Stimulated activated CD8-positive, alpha-beta memory T cell treated with anti-CD3 and anti-CD28 coated beads, Interleukin-12 subunit alpha, Interleukin-12 subunit beta, amount 100 ng/mL, for 24 hours (primary cell): ENCODE measurements around the gene DCPS.
"Not testable (repeated sequence)": the region's sequence is repeated elsewhere in the genome, so short reads cannot be mapped to it uniquely, and the experiment has no call there.

ENCODE experiments used
- DNase-seq: peaks from one replicate; pipeline ENCODE4 v3.0.0-alpha.2; 2020; ENCODE audit errors: extremely low read depth

The DCPS gene

DNA sequence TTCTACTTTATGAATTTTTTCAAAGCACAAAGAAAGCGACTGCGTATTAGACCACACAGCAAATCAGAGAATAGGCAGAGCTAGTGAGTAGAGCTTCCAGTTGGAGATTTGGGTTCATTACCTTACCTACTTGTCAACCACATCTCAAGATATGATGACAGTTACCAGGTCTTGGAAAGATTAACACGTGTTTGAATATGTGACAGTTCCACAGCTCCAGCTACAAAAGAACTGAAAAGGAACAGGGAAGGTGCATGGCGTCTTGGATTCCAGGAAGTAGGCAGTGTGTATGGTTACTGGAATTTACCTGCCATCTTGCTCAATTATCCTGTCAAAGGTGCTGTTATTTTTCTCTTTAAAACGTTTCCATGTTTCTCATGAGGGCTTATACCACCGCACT lies 15.6 kb upstream of the DCPS start:
- DNase-seq, result no peak

DNA sequence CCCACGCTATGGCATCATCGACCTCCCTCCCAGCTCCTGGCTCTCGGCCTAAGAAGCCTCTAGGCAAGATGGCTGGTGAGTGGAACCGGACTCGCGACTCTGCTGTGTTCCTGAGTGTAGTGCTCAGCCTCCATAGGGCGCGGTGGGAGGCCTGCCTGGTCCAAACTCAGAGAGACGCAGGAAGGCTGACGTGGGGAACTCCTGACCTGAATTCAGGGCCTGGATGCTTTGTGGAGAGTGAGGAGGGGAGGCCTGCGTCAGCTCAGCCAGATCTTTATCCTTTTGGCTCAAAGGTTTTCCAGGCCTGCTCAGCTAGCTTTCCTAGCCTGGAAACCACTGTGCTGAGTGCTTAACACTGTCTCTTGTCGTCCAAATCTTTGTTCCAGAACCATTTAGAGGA lies 13.0 kb upstream of the DCPS start:
- no peak for DNase-seq

DNA sequence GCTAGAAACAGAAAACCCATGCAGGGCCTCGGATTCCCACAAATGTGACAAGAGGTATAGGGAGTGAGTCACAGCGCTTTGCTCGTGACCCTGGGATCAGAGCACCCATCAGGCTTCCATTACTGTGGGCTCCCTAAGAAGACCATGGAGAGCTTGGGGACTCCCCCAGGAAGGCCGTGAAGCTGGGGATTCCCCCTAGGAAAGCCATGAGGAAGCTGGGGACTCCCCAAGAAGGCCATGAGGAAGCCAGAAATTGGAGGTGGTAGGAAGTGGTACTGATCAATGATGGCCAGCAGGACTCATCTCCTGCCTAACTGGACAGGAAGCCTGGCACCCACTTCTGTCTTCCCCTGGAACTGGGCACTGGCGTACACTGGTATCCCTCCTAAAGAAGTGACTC lies 10.1 kb upstream of the DCPS start:
- DNase-seq, result no peak

- DNase-seq, result no peak
Observed at GRCh38 chr11:126297004-126297403, 6.9 kb upstream of the DCPS start.

GRCh38 chr11:126304457-126305075 lies 706 bp downstream of the DCPS start:
- no peak for DNase-seq

- DNase-seq, result no peak
Observed at GRCh38 chr11:126305699-126306098, 1.8 kb downstream of the DCPS start.

GRCh38 chr11:126307706-126308105 lies 3.8 kb downstream of the DCPS start:
- no peak for DNase-seq

DNA sequence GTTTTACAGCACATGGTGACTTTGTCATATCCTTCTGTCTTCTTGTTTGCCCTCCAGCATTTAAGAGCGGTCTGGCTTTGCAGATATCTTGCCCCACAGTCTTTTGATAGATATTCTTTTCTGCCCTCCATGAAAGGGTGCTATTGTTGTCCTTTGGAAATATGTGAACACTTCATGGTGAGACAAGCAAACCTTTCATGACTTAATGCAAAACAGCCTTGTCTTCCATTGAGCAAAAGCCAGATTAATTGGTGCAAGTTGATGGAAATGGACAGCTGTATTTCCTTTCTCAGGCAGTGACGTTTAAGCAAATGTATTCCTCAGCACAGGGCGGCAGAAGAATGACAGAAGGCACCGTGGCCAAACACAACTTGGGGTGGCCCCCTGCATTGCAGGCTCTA lies 4.4 kb downstream of the DCPS start:
- no peak for DNase-seq

GRCh38 chr11:126308771-126309170 lies 4.9 kb downstream of the DCPS start:
- DNase-seq, result not testable (repeated sequence)

GRCh38 chr11:126310200-126310991 lies 6.5 kb downstream of the DCPS start:
- no peak for DNase-seq

GRCh38 chr11:126310992-126311310 lies 7.1 kb downstream of the DCPS start:
- no peak for DNase-seq

DNA sequence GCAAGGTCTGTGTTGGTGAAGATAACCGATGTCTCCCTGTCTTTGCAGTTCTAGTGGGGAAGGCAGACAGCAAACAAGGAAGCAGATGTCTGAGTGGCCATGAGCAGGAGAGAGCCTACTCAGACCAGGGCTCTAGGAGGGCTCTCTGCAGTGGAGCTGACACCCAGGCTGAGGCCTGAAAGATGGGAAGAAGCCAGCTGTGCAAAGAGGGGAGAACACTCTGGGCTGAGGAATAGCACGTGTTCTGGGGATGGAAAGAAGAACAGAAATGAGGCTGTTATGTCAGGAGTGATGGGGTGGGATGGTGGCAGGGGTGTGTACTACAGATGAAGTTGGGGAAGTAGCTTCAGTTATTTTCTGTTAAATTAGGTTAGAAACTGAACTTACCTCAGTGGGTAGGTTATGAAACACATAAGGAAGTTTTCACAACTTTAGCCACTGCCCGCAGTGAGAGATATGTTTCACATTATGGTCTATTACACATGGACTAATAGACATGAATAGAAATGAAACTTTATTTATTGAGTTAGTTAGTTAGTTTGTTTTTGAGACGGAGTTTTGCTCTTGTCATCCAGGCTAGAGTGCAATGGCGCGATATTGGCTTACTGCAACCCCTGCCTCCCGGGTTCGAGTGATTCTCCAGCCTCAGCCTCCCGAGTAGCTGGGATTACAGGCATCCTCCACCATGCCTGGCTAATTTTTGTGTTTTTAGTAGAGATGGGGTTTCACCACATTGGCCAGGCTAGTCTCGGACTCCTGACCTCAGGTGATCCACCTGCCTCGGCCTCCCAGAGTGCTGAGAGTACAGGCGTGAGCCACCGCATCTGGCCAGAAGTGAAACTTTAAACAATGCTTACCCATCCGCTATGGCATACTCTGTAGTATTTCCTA lies 7.8 kb downstream of the DCPS start:
- DNase-seq, result no peak

- DNase-seq, result no peak
Observed at GRCh38 chr11:126312961-126313360, 9.1 kb downstream of the DCPS start.

DNA sequence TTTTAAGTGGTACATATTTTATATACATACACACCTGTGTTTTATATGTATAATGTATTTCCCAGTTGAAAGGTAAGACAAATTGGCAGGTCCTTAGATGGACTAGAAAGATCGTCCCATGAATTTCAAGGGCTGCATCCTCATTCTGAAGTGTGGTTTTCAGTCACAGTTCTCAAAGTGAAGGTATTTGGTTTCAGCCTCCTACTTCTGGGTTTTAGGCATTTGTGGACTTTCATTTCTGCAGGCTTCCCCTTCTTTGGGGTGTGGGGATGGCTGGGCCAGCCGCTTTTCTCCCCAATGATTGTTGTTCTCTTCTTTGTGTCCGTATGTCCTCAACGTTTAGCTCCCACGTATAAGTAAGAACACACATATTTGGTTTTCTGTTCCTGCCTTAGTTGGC lies 10.0 kb downstream of the DCPS start:
- DNase-seq, result no peak

DNA sequence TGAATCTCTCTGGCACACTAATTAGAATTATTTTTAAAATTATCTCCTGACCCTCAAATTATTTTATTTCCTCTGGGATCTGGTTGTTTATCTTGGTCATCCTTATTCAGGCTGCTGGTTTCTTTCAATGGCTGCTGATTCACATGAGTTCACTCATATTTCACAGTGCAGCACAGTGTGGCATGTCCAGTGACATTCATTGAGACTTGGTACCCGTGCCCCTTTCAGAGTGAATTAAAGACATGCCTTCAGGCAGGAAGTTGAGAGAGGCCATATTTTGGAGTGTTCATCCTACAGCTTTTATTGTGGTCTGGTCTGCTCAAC lies 13.5 kb downstream of the DCPS start:
- no peak for DNase-seq

GRCh38 chr11:126317756-126318573 lies 14.1 kb downstream of the DCPS start:
- DNase-seq, result no peak

DNA sequence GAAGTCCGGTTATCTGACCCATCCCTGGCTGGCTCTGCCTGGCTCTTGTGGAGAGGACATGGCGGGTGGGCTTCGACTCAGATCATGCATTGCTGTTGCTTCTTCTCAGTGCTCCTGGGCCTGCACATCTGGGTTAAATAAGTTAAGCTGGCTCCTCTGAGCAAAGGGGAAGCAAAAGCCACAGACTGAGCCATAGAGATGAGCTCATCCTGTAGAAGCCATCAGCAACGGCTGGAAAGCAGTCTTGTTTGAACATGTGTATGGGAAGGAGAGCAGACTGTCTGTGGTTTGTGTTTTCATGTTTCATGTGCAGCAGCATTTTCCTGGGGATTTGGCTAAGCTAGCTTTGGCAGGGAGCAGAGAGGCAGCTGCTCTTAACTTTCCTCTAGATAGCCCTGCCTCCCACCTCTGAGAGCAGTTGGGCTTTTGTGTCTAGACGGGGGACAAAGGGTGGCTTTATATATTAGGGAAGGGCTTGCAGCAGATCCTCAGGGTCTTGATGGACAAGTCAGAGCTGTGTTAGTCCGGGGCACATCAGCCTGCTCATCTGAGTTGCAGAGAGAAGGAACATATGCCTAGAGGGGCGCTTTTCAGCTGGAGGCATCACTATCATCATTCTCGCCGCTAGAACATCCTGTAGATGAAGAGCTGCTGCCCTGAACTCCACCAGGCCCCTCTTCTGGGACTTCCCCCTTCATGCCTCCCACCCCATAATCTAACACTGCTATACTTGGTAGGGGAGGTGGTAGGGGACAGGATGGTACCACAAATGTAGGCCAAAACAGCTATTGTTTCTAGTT lies 14.9 kb downstream of the DCPS start:
- DNase-seq, result no peak

GRCh38 chr11:126319374-126319740 lies 15.5 kb downstream of the DCPS start:
- DNase-seq, result no peak

DNA sequence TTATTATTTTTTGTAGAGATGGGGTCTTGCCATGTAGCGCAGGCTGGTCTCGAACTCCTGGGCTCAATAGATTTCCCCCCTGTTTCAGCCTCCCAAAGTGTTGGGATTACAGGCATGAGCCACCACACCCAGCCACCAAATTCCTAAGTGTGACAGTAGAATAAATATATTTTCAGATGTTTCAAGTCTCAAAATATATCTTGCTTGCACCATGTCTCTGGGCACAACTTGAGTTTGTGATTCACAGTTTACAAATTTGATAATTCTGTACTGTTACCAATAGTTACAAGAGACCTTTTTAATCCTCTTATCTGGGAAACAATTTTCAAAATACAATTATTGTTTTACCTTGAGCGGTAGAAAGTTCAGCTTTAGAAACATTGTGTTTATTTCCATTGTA lies 19.1 kb downstream of the DCPS start:
- DNase-seq, result no peak

GRCh38 chr11:126327281-126328000 lies 23.6 kb downstream of the DCPS start:
- no peak for DNase-seq

- DNase-seq, result no peak
Observed at GRCh38 chr11:126328001-126328390, 24.1 kb downstream of the DCPS start.
